IMR-90 (cell line): Measurements from ENCODE around the gene CCL13.

ENCODE experiments used
- CTCF ChIP-seq: conservative IDR thresholded peaks from 2 replicates; pipeline ENCODE4 v1.5.1; 2012; ENCODE audit warnings: mild to moderate bottlenecking, low read depth, low read length, improper control_type of control experiment
- MXI1 ChIP-seq: IDR thresholded peaks from 2 replicates; pipeline ENCODE4 v1.6.1; 2012; ENCODE audit warnings: low read depth, mild to moderate bottlenecking, low read length, moderate library complexity, borderline replicate concordance
- POLR2A ChIP-seq: IDR thresholded peaks from 2 replicates; pipeline ENCODE4 v1.6.1; 2012; ENCODE audit warnings: mild to moderate bottlenecking, low read depth, low read length

GRCh38 chr17:34361478-34362061 lies 5.3 kb downstream of the CCL13 start:
- peak; percentile 60; the same call in 1 of the 2 replicates for TF ChIP-seq POLR2A
- no peak for TF ChIP-seq MXI1
- peak; percentile 100 for TF ChIP-seq CTCF
